OCI-M1 (cell line): Measurements from ENCODE around the gene EPB41L5.
"Not testable (repeated sequence)": the region's sequence is repeated elsewhere in the genome, so short reads cannot be mapped to it uniquely, and the experiment has no call there.

ENCODE experiments used
- DNase-seq: peaks from one replicate; lab custom pipeline; 2025; lab: John Stamatoyannopoulos, UW

Gene EPB41L5

DNA sequence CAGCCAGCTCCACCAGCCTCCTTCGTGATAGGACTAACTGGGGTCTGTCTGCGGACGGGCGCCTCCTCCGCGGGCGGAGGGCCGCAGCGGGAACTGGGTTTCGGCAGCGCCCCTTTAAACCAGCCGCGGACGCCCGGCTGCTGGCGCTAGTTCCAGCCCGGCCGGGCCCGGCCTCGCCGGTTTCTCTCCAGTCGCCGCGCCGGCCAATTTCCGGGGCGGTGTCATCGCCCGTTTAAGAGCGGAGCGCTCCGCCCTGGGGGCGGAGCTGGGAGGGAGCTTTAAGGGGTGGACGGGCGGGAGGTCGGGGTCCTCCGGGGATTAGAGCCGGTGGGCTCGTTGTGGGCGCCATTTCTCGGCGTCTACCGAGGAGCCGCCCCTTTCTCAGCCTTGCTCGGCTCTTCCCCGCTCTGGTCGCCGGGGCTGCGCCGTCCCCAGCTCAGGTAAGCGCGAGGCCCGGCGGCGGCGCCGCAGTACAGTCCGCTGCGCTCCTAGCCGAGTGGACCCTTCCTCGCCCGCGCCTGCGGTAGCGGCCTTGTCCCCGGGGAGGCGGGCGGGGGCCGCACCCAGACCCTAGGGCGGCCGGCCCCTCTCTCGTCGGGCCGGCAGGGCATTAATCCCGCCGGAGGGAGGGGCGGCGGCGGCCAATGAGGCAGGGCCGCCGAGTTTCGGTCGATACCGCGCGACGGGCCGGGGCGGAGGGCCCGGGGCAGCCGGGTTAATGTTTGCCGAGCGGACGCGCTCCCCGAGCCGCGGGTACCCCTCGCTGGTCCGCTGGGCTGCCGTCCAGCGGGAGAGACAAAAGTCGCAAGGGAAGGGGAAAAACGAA is at the start of gene EPB41L5:
Gene EPB41L5 (plus strand): TSS at position 307 of the 826 bp plus-strand sequence. CDS start 6,008 bp downstream, outside the sequence.
- peak; percentile 95 for DNase-seq

- no peak for DNase-seq
Measured at GRCh38 chr2:119981896-119982295, 31.0 kb upstream of the EPB41L5 start.

DNA sequence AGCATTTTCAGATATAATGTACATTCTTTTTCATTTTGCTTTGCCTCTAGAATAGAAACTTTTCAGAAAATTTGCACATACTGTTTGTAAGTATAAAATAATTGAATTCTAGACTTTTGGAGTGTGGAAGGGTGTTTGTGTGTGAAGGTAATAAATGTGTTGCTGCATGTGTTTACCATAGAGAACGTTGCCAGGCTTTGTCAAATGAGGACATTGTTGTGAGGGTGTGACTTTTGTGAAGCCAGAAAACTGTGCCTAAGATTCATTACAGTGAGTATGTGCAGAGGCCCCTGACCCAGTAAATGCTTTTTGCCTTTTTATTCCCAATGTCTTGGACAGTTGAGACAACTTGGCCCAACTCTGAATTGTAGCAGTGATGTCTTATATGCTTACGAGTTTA is 30.4 kb upstream of the EPB41L5 start:
- DNase-seq = no peak

DNA sequence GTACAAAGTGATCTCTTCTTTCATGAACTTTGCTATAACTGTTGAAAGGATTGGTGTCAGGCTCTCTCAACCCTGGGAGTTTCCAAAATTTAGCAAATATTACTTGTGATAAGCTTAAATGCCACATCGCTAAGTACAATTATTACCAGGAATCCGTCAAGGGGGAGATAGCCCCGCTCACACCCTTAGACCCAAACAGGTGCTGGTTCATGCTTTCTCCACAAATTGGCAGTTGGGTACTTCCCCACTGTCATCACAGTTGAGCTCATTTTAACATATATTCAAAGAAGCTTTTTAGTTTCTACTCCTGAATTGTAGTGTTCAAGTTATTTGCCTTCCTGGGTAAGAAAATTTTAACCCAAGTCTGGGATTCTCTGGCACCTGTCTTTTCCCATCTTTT is 29.8 kb upstream of the EPB41L5 start:
- DNase-seq = no peak

DNA sequence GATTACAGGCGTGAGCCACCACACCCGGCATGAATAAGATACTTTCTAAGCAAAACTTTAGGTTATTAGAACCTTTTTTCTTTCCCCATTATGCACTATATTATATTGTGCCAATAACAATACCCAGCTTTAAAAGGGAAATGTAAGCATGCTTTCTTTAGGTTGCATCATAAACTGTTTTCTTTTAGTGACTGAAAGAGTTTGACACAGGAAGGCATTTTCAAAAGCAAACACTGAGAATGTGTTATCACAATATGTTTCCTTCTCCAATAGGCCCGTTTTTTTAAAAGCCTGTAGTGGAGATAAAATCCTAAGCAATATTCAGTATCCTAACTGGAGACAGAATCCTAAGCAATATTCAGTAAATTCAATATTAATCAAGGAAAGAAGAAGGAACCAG is 16.7 kb upstream of the EPB41L5 start:
- DNase-seq = peak; percentile 59

DNA sequence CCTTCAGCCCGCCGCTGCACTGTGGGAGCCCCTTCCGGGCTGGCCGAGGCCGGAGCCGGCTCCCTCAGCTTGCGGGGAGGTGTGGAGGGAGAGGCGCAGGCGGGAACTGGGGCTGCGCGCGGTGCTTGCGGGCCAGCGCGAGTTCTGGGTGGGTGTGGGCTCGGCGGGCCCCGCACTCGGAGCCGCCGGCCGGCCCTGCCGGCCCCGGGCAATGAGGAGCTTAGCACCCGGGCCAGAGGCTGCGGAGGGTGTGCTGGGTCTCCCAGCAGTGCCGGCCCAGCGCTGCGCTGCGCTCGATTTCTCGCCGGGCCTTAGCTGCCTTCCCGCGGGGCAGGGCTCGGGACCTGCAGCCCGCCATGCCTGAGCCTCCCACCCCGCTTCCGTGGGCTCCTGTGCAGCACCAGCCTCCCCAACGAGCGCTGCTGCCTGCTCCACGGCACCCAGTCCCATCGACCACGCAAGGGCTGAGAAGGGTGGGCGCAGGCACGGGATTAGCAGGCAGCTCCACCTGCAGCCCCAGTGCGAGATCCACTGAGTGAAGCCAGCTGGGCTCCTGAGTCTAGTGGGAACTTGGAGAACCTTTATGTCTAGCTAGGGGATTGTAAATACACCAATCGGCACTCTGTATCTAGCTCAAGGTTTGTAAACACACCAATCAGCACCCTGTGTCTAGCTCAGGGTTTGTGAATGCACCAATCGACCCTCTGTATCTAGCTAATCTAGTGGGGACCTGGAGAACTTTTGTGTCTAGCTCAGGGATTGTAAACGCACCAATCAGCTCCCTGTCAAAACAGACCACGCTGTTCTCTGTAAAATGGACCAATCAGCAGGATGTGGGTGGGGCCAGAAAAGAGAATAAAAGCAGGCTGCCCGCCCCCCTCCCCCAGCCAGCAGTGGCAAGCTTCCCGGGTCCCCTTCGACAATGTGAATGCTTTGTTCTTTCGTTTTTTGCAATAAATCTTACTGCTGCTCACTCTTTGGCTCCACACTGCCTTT is 15.7 kb upstream of the EPB41L5 start:
- DNase-seq = not testable (repeated sequence)

- DNase-seq = no peak
Measured at GRCh38 chr2:120001471-120001870, 11.4 kb upstream of the EPB41L5 start.

GRCh38 chr2:120004254-120004653 is 8.6 kb upstream of the EPB41L5 start:
- DNase-seq = no peak

DNA sequence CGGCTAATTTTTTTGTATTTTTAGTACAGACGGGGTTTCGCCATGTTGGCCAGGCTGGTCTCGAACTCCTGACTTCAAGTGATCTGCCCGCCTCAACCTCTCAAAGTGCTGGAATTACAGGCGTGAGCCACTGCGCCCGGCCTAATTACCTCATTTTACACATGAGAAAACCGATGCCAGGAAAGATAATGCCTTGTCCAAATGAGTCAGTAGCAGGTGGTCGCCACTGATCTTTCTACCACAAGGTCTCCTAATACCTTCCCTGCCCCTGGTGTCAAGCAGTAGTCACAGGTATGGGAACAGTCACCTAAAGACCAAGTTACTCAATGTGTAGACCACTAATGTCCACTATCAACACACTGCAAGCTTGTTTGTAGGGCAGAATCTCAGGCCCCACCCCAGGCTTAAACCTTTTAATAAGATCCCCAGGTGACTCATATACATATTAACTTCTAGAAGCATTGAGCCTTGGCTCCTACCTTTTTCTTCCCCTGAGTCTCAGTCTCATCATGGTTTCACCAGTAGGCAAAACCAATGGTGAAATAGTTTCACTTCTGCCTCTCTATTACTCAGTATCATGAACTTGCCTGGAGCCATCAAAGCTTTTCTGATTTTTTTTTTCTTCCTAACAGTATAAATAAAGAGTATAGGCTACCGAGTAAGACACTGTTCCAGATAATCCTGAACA is 6.9 kb upstream of the EPB41L5 start:
- DNase-seq = no peak

DNA sequence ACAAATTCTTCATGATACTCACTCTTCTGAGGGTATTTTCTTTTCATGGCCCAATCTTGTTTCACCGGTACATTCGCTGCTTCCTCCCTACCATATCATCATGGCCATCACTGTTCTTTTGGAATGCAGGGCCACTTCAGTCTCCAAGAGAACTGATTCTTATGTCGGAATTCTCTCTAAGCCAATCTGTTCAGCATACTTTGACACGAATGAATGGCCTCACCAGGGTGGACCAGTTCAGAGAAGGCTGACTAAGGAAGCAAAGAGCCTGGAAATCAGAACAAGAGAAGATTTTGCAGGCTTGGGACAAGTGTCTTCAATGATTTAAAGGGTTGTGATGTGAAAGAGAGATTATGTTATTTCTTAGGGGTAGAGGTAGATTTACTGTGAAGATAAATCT is 5.0 kb upstream of the EPB41L5 start:
- DNase-seq = no peak

DNA sequence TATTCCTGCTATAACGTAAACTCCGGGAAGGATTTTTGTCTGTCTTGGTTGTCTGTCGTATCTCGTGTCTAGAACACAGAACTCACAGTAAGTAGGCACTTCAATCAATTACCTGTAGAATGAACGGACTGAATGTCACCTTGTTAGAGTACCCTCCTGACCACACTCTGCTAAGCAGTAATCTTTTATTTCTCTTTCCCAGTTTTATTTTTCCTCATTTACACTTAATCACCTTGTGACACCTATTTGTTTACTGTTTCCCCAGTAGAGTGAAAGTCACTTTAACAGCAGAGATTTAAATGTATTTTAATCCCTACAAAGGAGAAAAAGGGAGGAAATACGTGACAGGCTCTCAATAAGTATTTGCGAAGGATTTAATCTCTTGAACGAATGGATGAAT is 514 bp upstream of the EPB41L5 start:
- DNase-seq = no peak

- no peak for DNase-seq
Measured at GRCh38 chr2:120013597-120014223, 833 bp downstream of the EPB41L5 start.

- DNase-seq = no peak
Measured at GRCh38 chr2:120014226-120014980, 1.5 kb downstream of the EPB41L5 start.

DNA sequence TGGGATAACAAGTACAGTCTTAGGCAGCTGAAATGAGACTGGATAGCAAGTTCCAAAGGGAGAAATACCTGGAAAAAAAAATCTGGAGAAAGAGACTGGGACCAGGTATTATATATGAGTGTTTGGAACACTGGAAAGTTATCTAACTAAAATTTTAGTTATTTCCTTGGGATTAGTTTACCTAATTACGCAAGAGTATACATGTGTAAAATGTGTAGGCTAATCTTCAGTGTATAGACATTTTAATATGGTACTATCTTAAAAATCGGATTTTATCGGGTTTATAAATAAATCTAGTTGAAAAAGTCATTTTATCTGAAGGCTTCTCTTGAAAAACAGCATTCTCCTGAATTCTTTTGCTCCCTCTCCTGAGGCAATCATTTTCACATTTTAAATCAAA is 3.9 kb downstream of the EPB41L5 start:
- no peak for DNase-seq

DNA sequence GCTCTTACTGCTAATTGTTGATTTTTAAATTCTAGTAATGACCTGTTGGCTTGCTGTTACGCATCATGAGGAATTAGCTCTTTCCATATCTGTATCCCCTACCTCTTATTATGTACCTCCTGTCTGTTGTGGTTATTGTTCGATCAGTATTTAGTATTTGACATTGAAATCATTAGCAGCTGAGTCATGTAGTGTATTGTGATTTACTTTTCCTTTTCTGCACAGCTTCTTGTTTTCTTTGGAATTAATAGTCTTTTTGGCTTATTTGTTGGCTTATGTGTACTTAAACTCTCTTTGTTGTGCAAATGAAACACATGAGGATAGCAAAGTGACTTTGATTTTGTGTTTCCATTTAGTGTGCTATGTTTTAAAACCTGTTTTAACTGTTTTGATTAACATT is 4.3 kb downstream of the EPB41L5 start:
- no peak for DNase-seq

GRCh38 chr2:120018549-120018948 is 5.7 kb downstream of the EPB41L5 start:
- DNase-seq = no peak

DNA sequence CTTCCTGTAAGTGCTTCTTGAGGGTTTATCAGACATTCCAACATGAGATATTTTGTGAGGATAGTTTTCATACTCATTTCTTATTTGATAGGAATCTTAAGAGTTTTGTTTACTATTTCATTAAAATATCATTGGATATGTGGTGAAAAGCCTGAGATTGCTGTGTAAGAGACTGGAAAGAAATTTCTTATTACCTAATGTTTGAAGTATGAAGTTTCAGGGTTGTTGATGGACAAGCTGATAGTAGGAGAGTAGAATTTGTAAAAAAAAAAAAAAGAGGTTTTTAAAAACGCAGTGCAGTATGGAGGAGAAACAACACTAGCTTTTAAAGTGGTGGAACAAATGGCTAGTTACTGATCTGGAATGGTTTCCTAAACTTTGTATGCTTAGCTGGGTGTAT is 7.7 kb downstream of the EPB41L5 start:
- DNase-seq = no peak

DNA sequence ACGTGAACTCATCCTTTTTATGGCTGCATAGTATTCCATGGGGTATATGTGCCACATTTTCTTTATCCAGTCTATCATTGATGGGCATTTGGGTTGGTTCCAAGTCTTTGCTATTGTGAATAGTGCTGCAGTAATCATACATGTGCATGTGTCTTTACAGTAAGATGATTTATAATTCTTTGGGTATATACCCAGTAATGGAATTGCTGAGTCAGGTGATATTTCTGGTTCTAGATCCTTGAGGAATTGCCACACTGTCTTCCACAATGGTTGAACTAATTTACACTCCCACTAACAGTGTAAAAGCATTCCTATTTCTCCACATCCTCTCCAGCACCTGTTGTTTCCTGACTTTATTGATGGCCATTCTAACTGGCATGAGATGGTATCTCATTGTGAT is 9.6 kb downstream of the EPB41L5 start:
- DNase-seq = not testable (repeated sequence)

- DNase-seq = no peak
Measured at GRCh38 chr2:120026890-120027289, 14.0 kb downstream of the EPB41L5 start.

GRCh38 chr2:120028795-120029194 is 15.9 kb downstream of the EPB41L5 start:
- DNase-seq = no peak
